Liver (tissue), 9 donors: Measurements from ENCODE around the gene PAN2. TPM values are rescaled to one million over a fixed set of nuclear protein-coding genes. Genes with fewer than 3 reads are reported as not detected.
"Not testable (repeated sequence)": the region's sequence is repeated elsewhere in the genome, so short reads cannot be mapped to it uniquely, and the experiment has no call there.

Experiments
- DNase-seq: peaks from one replicate; pipeline ENCODE4 v3.0.0-alpha.2; 2017; ENCODE audit warnings: low spot score
- H3K27ac ChIP-seq, 2 donors: one replicate each; pipeline ENCODE4 v1.7.0; 2013; ENCODE audit warnings: inconsistent platforms in 2 of 2, low read length in 2 of 2, control low read depth in 1 of 2, low read depth in 1 of 2, mild to moderate bottlenecking in 1 of 2
- H3K27me3 ChIP-seq, 4 donors: one replicate each; pipeline versions ENCODE4 v1.6.1 to v1.7.0; 2013; ENCODE audit warnings: low read length in 3 of 4, inconsistent platforms in 1 of 4, mild to moderate bottlenecking in 1 of 4, moderate library complexity in 1 of 4; ENCODE audit not compliant: control insufficient read depth in 4 of 4, insufficient read depth in 4 of 4
- H3K36me3 ChIP-seq, 4 donors: one replicate each; pipeline versions ENCODE4 v1.6.1 to v1.7.0; 2013; ENCODE audit warnings: low read length in 3 of 4, mild to moderate bottlenecking in 3 of 4, low read depth in 1 of 4, moderate library complexity in 1 of 4; ENCODE audit not compliant: control insufficient read depth in 4 of 4, insufficient read depth in 3 of 4
- H3K4me1 ChIP-seq, 4 donors: one replicate each; pipeline versions ENCODE4 v1.6.1 to v1.7.0; 2013; ENCODE audit warnings: low read length in 3 of 4, mild to moderate bottlenecking in 3 of 4, moderate library complexity in 1 of 4; ENCODE audit not compliant: control insufficient read depth in 4 of 4, insufficient read depth in 4 of 4
- H3K4me3 ChIP-seq, 3 donors: one replicate each; pipeline versions ENCODE4 v1.6.1 to v1.7.0; 2013; ENCODE audit warnings: low read length in 3 of 3, control low read depth in 1 of 3, low read depth in 1 of 3, mild to moderate bottlenecking in 1 of 3
- H3K9ac ChIP-seq, 2 donors: one replicate each; pipeline ENCODE4 v1.7.0; 2013; ENCODE audit warnings: low read length in 2 of 2, mild to moderate bottlenecking in 2 of 2, moderate library complexity in 2 of 2, control low read depth in 1 of 2, low read depth in 1 of 2
- H3K9me3 ChIP-seq, 4 donors: one replicate each; pipeline versions ENCODE4 v1.6.1 to v1.7.0; 2013; ENCODE audit warnings: low read length in 3 of 4; ENCODE audit not compliant: control insufficient read depth in 4 of 4
- FOXA1 ChIP-seq: IDR thresholded peaks from 2 replicates; pipeline ENCODE4 v1.6.1; 2016; ENCODE audit warnings: antibody characterized with exemption
- GABPA ChIP-seq, 2 donors: IDR thresholded peaks in 1 of 2; conservative IDR thresholded peaks in 1 of 2; 2 replicates each; pipeline ENCODE4 v1.6.1; 2016; ENCODE audit warnings: antibody characterized with exemption in 2 of 2, mild to moderate bottlenecking in 1 of 2, moderate library complexity in 1 of 2
- JUND ChIP-seq, 2 donors: IDR thresholded peaks; 2 replicates each; pipeline ENCODE4 v1.6.1; 2016; ENCODE audit warnings: antibody characterized with exemption in 2 of 2
- NR2F2 ChIP-seq: IDR thresholded peaks from 2 replicates; pipeline ENCODE4 v1.6.1; 2016; ENCODE audit warnings: antibody characterized with exemption
- RAD21 ChIP-seq, 2 donors: IDR thresholded peaks; 2 replicates each; pipeline ENCODE4 v1.6.1; 2016; ENCODE audit warnings: antibody characterized with exemption in 2 of 2, mild to moderate bottlenecking in 2 of 2
- RXRA ChIP-seq, 2 donors: IDR thresholded peaks; 2 replicates each; pipeline ENCODE4 v1.6.1; 2017 to 2018; ENCODE audit warnings: antibody characterized with exemption in 2 of 2, mild to moderate bottlenecking in 1 of 2
- SP1 ChIP-seq: IDR thresholded peaks from 2 replicates; pipeline ENCODE4 v1.6.1; 2018; ENCODE audit warnings: antibody characterized with exemption, mild to moderate bottlenecking
- TAF1 ChIP-seq: conservative IDR thresholded peaks from 2 replicates; pipeline ENCODE4 v1.6.1; 2016; ENCODE audit warnings: antibody characterized with exemption, mild to moderate bottlenecking
- YY1 ChIP-seq: IDR thresholded peaks from 2 replicates; pipeline ENCODE4 v1.6.1; 2016; ENCODE audit warnings: antibody characterized with exemption, mild to moderate bottlenecking
- WGBS: extraction: QIAGEN DNeasy Blood & Tissue Kit; methylation state at CpG from one replicate; pipeline ENCODE4 v1.1.7; 2013; 5-methylcytosine and 5-hydroxymethylcytosine counted together
- polyA plus RNA-seq, 2 donors: library from polyadenylated mRNA; stranded (reverse) in 1 of 2; unstranded in 1 of 2; fragments of 200-250 nt in 1 of 2; fragments of >200 nt in 1 of 2; fragmentation: Nextera tagmentation in 1 of 2; extraction: Ambion mirVana in 1 of 2; gene quantifications; one replicate each; pipeline versions ENCODE4 v1.2.1 to v1.2.3, GENCODE V29; 2013 to 2015
- total RNA-seq, 2 donors: library from RNA; depleted of rRNA; stranded (reverse); fragments of >200 nt; gene quantifications; one replicate each; pipeline ENCODE4 v1.2.3, GENCODE V29; 2014
- TF ChIP-seq, protein P1 (sequence below): fragments of 150-350 bp; IDR thresholded peaks from 2 replicates; pipeline ENCODE4 v1.5.1; 2017; ENCODE audit warnings: improper control_type of control experiment, low read depth, low read length; ENCODE audit not compliant: missing input control
- TF ChIP-seq, protein P2 (sequence below): IDR thresholded peaks from 2 replicates; pipeline ENCODE4 v1.6.1; 2016; ENCODE audit warnings: antibody characterized with exemption, mild to moderate bottlenecking
- TF ChIP-seq, protein P3 (sequence below): IDR thresholded peaks from 2 replicates; pipeline ENCODE4 v1.6.1; 2016; ENCODE audit warnings: antibody characterized with exemption
- TF ChIP-seq, protein P4 (sequence below): IDR thresholded peaks from 2 replicates; pipeline ENCODE4 v1.6.1; 2016; ENCODE audit warnings: antibody characterized with exemption
- donor health status: healthy.
- donor health status: healthy.
- donor health status: healthy.
- donor health status: healthy.
- donor health status: healthy.

PAN2 gene
- total and polyA plus RNA-seq, 4 donors = 20.5 to 92.4 (median 27.7) TPM

DNA sequence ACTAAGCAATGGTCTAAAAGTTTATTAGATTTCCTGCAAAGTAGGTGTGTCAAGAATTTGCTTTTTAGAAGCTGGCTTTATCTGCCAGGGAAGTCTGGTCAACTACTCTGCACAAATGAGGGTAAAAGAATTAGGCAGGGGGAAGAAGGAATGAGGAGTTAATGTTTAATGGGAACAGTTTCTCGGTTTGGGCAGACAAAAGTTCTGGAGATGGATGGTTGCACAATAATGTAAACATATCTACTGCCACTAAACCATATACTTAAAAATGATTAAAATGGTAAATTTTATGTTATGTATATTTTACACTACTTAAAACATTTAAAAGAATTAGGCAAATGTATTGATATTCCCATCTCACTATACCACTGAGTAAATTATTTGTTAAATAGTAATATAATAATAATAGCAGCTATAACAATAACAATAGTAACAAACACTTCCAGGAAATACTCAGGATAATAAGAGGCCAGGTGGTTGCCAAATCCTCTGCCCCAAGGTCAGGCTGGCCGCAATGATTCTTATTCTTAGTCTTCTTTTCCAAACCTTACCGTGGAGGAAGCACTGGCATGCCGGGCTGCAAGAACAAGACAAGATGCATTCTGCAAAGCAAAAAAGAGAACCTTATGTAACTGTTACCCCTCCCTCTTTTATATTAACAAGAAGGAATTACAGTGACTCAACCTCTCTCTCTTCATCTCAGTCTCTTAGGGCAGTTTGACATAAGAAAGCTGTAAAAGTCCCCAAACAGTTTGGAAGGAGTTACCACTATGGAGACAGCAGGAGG, 47.6 kb downstream of the PAN2 start:
- no peak overlapping the region for H3K27ac ChIP-seq
- no peak overlapping the region for H3K9ac ChIP-seq
- no peak for DNase-seq
- H3K36me3 ChIP-seq = peaks cover 10 to 36% (median 27%) of the 10 kb centered on the region in 4 donors
- peaks cover 3 to 35% (median 32%) of the 10 kb centered on the region in 4 donors for H3K4me1 ChIP-seq
- 37% methylated on average over 4 of the region's 4 CpGs for WGBS
- no peaks in the 10 kb centered on the region for H3K27me3 ChIP-seq
- H3K9me3 ChIP-seq = no peaks in the 10 kb centered on the region
- no peak for TF ChIP-seq TAF1
- no peak for TF ChIP-seq RAD21 (IDR thresholded peaks at IDR 0.05)
- no peak for TF ChIP-seq FOXA1
- TF ChIP-seq, protein P1, sequence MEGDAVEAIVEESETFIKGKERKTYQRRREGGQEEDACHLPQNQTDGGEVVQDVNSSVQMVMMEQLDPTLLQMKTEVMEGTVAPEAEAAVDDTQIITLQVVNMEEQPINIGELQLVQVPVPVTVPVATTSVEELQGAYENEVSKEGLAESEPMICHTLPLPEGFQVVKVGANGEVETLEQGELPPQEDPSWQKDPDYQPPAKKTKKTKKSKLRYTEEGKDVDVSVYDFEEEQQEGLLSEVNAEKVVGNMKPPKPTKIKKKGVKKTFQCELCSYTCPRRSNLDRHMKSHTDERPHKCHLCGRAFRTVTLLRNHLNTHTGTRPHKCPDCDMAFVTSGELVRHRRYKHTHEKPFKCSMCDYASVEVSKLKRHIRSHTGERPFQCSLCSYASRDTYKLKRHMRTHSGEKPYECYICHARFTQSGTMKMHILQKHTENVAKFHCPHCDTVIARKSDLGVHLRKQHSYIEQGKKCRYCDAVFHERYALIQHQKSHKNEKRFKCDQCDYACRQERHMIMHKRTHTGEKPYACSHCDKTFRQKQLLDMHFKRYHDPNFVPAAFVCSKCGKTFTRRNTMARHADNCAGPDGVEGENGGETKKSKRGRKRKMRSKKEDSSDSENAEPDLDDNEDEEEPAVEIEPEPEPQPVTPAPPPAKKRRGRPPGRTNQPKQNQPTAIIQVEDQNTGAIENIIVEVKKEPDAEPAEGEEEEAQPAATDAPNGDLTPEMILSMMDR = no peak
- TF ChIP-seq, protein P2, sequence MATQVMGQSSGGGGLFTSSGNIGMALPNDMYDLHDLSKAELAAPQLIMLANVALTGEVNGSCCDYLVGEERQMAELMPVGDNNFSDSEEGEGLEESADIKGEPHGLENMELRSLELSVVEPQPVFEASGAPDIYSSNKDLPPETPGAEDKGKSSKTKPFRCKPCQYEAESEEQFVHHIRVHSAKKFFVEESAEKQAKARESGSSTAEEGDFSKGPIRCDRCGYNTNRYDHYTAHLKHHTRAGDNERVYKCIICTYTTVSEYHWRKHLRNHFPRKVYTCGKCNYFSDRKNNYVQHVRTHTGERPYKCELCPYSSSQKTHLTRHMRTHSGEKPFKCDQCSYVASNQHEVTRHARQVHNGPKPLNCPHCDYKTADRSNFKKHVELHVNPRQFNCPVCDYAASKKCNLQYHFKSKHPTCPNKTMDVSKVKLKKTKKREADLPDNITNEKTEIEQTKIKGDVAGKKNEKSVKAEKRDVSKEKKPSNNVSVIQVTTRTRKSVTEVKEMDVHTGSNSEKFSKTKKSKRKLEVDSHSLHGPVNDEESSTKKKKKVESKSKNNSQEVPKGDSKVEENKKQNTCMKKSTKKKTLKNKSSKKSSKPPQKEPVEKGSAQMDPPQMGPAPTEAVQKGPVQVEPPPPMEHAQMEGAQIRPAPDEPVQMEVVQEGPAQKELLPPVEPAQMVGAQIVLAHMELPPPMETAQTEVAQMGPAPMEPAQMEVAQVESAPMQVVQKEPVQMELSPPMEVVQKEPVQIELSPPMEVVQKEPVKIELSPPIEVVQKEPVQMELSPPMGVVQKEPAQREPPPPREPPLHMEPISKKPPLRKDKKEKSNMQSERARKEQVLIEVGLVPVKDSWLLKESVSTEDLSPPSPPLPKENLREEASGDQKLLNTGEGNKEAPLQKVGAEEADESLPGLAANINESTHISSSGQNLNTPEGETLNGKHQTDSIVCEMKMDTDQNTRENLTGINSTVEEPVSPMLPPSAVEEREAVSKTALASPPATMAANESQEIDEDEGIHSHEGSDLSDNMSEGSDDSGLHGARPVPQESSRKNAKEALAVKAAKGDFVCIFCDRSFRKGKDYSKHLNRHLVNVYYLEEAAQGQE = no peak
- TF ChIP-seq, protein P3, sequence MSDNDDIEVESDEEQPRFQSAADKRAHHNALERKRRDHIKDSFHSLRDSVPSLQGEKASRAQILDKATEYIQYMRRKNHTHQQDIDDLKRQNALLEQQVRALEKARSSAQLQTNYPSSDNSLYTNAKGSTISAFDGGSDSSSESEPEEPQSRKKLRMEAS = no peak
- TF ChIP-seq YY1 = no peak
- TF ChIP-seq JUND (IDR thresholded peaks at IDR 0.05) = no peak
- TF ChIP-seq, protein P4, sequence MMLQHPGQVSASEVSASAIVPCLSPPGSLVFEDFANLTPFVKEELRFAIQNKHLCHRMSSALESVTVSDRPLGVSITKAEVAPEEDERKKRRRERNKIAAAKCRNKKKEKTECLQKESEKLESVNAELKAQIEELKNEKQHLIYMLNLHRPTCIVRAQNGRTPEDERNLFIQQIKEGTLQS = no peak
- no peak for TF ChIP-seq GABPA (IDR thresholded peaks at IDR 0.05 in 1 of 2, conservative IDR thresholded peaks at IDR 0.05 in 1 of 2)
- TF ChIP-seq SP1 = no peak
- no peak for TF ChIP-seq RXRA (IDR thresholded peaks at IDR 0.05)
- no peak for TF ChIP-seq NR2F2
- H3K4me3 ChIP-seq = no peak overlapping the region

GRCh38 chr12:56284263-56284662, 49.5 kb downstream of the PAN2 start:
- Histone ChIP-seq H3K4me1 (peaks cover 1 to 47% (median 43%) of the 10 kb centered on the region in 4 donors), H3K36me3 (peaks cover 9 to 34% (median 25%) of the 10 kb centered on the region in 4 donors)
- not testable (repeated sequence) for H3K27ac ChIP-seq, H3K9me3 ChIP-seq, H3K4me3 ChIP-seq, DNase-seq, H3K27me3 ChIP-seq, H3K9ac ChIP-seq
- 94% methylated on average over 5 of the region's 5 CpGs for WGBS
